Measurements from ENCODE around the gene SEC14L5.
"Not testable (repeated sequence)": the region's sequence is repeated elsewhere in the genome, so short reads cannot be mapped to it uniquely, and the experiment has no call there.

SEC14L5 gene

DNA sequence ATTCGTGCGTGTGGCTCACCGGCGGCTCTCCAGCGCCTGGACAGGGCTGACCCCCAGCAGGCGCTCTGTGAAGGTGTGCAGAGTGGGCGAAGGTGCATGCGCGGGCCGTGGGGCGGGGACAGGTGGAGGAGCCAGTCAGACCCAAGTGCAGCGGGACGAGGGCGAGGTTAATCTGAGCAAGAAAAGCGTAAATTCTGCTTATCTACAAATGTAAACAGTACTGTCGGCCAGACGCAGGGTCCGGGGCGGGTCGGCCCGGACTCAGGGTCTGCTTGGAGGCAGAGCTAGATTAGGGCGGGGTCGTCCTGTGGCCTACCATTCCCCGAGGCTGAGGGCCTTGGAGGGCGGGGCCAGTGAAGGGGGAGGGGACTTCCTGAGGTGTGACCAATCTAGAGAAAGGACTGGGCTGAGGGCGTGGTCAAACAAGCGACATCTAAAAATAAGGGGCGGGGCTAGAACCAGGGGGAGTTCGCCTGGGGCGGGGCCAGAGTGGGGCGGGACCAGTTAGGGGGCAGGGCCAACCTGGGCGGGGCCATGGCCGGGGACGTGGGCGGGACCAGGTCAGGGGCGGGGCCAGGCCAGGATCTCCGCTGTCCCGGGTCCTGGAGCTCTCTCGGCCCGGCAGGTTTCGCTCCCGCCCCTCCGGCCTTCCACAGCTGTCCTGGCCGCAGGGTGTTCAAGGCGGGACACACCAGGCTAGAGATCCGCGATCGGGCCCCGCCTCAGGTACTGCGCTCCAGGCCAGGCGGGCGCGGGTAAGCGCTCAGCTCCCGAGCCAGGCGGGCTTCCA is at the start of gene SEC14L5:
Gene SEC14L5, plus strand, starts transcription at position 611 of the 790 bp plus-strand sequence. CDS start 994 bp downstream, outside the sequence.
- peak; percentile 96 for DNase-seq

GRCh38 chr16:4908854-4909401 is 49.2 kb upstream of the SEC14L5 start:
- no peak for DNase-seq

GRCh38 chr16:4909825-4910224 is 48.3 kb upstream of the SEC14L5 start:
- DNase-seq = no peak

DNA sequence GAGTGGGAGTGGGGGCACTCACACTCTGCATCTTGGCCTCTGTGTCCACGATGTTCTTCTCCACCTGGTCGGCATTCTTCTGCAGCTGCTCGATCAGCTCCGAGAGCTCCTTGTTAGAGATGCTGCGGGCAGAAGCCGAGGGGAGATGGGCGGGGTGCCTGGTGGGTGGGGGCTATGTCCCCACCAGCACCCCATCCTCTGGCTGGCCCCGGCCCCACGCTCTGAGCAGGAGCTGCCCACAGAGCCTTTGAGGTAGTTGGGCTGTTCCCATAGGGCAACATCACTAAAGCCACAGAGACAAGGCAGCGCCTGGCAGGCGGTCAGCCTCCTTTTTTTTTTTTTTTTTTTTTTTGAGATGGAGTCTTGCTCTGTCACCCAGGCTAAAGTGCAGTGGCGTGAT is 47.3 kb upstream of the SEC14L5 start:
- DNase-seq = no peak

DNA sequence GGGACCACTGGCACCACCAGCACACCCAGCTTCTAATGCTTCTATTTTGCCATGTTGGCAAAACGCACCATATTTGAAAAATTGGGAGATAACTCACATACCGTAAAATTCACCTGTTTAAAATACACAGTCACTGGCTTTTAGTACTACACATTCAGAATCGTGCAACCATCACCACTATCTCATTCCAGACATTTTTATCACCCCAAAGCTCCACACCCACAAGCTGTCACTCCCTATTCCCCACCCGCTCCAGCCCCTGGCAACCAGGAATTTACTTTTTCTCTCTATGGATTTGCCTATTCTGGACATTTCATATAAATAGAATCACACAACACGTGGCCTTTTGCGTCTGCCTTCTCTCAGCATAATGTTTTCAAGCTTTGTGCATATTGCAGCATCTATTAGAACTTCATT is 46.2 kb upstream of the SEC14L5 start:
- no peak for DNase-seq

GRCh38 chr16:4913130-4913773 is 44.9 kb upstream of the SEC14L5 start:
- no peak for DNase-seq

- DNase-seq = no peak
Measured at GRCh38 chr16:4913774-4914525, 44.2 kb upstream of the SEC14L5 start.

DNA sequence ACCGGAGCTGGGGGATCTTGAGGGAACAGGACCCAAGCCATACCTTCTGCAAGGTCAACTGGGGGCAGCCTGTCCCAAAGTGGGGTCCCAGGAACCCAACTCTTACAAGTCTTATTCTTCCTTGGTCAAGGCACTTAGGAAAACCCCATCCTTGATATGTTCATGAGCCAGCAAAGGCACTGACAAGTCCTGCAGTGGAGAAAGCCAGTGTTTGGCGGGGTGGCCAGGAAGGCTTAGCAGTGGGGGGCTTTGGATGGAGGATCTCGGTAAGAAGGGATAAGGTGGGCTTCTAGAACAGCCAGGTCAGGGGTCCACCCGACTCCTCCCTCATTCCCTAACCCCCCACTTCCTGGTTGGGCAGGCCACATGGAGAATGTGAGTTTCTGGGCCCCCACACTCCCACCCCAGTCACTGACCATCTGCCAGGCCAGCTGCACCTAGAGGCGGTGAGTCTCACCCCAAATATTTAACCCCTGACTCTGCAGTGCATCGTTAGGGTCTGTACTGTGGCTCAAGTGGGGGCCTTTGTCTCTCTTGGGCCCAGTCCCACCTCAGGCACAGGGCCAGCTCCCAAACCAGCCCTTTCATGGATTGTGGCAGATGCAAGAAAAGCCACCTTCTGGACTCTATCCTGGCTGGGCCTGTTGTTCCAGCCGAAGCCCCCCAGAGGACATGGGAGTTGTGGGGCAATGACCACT is 43.5 kb upstream of the SEC14L5 start:
- DNase-seq = no peak

- DNase-seq = no peak
Measured at GRCh38 chr16:4915226-4915761, 42.8 kb upstream of the SEC14L5 start.

DNA sequence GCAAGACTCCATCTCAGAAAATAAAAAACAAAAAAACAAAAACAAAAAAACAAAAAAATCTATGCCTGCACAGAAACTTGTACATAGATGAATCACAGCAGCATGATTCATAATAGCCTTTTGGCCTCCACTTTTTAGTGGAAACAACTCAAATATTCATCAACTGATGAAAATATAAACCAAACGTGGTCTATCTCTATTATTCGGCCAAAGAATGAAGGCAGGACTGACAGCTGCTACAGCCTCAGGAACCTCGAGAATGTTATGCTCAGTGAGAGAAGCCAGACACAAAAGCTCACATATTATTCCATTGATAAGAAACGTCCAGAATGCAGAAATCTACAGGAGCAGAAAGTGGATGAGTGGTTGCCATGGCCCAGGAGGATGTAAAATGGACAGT is 41.0 kb upstream of the SEC14L5 start:
- no peak for DNase-seq

- no peak for DNase-seq
Measured at GRCh38 chr16:4918781-4919251, 39.3 kb upstream of the SEC14L5 start.

DNA sequence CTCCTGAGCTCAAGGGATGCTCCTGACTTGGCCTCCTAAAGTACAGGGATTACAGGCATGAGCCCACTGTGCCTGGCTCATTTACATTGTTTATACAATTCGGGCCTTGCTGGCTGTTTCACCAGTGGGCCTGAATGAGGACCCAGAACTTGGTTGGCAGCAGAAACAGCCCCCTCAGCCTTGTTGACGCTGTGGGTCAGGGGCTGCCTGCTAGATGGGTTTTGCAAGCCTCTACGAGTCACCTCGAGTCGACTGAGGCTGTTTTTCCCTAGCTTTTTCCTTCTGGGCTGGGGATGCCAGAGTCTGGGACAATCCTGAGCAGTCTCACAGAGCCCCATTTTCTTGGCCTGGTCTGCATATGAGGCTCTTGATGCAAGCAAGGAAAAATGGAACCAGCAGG is 37.3 kb upstream of the SEC14L5 start:
- DNase-seq = no peak

DNA sequence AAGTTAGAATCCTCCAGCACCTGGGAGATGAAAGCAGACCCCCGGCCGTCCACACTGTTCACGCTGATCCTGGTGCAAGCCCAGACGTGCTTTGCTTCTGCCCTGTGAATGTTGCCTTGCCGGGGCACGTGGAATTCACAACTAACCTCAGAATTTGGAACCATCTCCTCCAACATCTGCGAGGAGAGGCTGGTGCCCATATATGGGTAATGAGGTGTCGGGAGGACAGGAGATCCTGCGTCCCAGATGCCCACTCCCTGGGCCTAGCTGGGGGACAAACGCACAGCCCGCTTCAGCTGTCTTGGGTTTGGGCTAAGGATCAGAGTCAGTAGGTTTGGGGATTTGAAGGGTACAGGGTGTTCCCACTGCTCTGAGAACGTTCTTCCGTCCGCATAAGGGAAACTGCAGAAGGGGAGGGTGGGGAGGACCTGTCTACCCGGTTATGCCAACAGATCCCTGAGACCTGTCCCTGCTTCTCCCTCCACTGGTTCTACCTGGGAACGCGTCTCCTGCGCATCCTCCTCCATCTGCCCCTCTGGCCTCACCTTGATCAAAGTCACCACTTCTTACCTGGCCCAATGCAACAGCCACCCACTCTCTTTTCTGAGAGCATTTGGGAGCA is 35.3 kb upstream of the SEC14L5 start:
- no peak for DNase-seq

- DNase-seq = no peak
Measured at GRCh38 chr16:4923853-4924252, 34.3 kb upstream of the SEC14L5 start.

DNA sequence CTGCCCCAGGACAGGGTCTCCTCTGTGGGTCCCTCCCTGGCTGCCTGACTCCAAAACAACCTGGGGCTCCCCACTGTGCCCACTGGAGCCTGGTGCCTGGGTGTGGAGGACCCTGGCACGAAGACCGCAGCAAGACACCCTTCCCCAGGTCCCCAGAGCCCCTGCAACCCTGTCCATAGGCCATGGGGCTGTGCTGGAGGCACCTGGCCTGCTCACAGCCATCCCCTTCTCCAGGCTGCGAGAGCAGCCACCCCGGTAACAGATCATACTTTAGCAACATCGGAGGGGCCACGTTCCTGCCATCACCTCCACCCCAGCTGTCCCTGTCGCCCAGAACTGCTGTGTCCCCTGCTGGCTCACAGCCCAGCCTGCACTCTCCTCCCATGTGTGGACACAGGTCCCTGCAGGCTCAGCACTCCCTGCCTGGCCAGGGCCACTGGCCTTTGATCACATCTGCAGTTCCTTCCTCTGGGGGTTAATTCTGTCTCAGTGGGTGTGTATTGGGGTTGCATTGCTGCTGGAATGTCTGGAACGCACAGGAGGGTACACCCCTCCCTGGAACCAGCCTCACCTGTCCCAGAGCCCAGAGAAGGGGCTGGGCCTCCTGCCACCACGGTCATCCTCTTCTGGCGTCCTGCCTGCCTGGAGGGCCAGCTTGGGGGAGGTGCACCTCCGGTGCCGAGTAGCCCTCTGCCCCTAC is 33.4 kb upstream of the SEC14L5 start:
- DNase-seq = no peak

DNA sequence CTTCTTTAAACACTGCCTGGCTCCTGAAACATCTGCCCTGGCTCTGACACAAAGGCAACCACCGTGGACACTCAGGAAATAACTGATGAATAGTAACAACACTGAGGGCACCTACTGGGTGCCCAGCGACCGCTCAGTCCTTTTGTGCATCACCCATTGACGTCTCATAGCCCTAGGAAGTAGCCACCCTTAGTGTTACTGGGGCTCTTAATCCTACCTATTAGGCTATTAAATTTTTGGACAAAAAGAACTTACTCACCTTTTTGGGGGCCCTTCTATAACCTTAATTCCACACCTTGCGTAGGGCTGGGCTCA is 32.9 kb upstream of the SEC14L5 start:
- no peak for DNase-seq

DNA sequence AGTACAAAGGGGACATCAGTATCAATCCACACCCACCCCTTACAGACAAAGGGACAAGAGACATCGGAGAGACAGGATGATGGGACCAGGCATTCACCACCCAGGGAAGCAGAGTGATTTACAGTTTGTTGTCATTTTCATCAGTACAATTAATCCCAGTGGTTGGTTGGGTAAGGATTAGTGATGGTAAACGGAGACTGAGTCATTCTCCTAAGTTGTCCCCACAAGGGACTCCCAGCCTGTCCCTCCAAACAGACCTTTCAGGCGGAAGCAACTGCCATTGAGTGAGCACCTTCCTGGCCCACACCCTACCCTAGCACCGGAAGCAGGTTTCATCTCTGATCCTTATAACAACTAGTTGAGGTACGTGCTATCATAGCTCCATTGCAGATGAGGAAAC is 32.3 kb upstream of the SEC14L5 start:
- no peak for DNase-seq

DNA sequence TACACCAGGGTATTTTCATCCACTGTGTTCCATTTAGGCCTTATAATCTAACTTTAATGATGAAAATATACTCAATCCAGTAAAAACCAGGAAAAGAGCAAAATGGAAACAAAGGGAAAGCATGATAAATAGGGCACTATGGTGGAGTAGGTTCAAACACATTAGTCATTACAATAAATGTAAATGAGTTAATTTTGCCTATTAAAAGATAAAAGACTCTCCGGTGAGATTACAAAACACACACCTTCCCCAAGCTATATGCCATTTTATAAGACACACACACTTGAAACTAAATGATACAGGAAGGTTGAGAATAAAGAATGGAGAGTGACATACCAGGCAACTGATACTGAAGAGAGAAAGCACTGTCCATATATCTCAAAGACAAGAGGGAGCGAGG is 31.2 kb upstream of the SEC14L5 start:
- no peak for DNase-seq

DNA sequence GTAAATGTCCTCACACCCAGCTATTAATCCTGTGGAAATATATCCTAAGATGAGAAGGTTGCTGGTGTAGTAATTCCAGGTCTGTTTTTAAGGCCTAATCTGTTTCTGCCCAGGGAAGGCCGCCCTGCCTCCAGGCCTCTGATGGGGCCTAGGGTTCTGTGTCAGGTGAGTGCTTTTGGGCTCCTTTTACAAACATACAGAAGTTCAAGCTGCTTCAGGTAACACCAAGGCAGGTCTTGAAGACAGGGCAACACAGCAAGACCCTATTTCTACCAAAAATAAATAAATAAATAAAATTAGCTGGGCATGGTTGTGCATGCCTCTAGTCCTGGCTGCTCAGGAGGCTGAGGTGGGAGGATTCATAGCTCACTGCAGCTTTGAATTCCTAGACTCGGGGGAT is 30.5 kb upstream of the SEC14L5 start:
- DNase-seq = no peak

DNA sequence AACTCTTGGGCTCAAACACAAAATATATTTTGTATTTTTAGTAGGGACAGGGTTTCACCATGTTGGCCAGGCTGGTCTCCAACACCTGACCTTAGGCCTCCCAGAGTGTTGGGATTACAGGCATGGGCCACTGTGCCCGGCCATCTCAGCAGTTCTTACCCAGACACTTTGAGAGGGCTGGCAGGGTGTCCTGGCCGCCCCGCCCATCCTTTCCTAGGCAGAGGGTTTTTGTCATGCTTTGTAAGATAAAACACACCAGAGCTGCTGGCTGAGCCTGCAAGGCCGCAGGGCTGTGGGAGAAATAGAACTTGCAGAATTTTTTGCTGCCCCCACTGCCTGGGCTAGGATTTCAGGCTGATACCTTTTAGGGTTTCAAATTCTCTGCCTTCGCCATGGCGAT is 29.9 kb upstream of the SEC14L5 start:
- no peak for DNase-seq

DNA sequence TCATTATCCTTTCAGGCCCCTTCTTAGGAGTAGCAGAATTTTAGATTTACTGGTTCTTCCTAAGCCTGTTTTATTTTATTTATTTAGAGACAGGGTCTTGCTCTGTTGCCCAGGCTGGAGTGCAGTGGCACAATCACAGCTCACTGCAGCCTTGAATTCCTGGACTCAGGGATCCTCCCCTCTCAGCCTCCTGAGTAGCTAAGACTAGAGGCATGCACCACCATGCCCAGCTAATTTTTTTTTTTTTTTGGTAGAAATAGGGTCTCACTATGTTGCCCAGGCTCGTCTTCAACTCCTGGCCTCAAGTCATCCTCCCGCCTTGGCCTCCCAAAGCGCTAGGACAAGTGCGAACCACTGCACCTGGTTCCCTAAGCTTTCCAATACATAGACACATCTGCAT is 28.5 kb upstream of the SEC14L5 start:
- not testable (repeated sequence) for DNase-seq

DNA sequence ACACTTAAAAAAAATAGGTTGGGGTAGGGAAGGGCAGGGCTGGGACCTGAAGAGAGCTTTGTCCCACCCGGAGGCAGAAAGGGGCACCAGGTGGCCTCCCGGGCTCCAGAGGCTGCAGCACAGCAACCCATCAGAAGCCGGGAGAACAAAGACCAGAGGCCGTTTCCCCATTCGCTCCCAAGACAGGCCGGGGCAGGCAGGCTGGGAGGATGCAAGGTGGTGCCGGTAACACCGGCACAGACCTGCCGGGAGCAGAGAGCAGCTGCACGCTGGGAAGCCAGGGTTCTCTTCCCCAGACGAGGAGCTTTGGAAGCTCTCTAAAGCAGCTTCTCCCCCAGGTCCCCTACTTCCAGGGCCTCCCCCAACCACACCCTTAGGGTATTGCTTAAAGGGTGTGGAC is 26.7 kb upstream of the SEC14L5 start:
- DNase-seq = no peak

Measured in midbrain (tissue), 1 donor.